Skeletal muscle tissue (tissue), 4 donors: ENCODE data around the gene SCYGR1. TPM values are rescaled to one million over a fixed set of nuclear protein-coding genes. Genes with fewer than 3 reads are reported as not detected.
A peak's percentile ranks its signal among the peaks of the same experiment; 100 is the strongest.
"Not testable (repeated sequence)": the region's sequence is repeated elsewhere in the genome, so short reads cannot be mapped to it uniquely, and the experiment has no call there.

Source experiments
- H3K27ac ChIP-seq: one replicate; pipeline ENCODE4 v1.7.0; 2013; ENCODE audit warnings: mild to moderate bottlenecking, low read depth, low read length, inconsistent platforms
- H3K27me3 ChIP-seq, 3 donors: one replicate each; pipeline ENCODE4 v1.7.0; 2013; ENCODE audit warnings: low read length in 3 of 3; ENCODE audit not compliant: control insufficient read depth in 3 of 3, insufficient read depth in 3 of 3
- H3K36me3 ChIP-seq, 3 donors: one replicate each; pipeline ENCODE4 v1.7.0; 2013; ENCODE audit warnings: low read length in 3 of 3; ENCODE audit not compliant: control insufficient read depth in 3 of 3, insufficient read depth in 3 of 3
- H3K4me1 ChIP-seq, 3 donors: one replicate each; pipeline ENCODE4 v1.7.0; 2013; ENCODE audit warnings: low read length in 3 of 3, mild to moderate bottlenecking in 3 of 3; ENCODE audit not compliant: control insufficient read depth in 3 of 3, insufficient read depth in 3 of 3
- H3K4me3 ChIP-seq, 3 donors: one replicate each; pipeline ENCODE4 v1.7.0; 2013; ENCODE audit warnings: low read length in 3 of 3
- H3K9ac ChIP-seq, 3 donors: one replicate each; pipeline ENCODE4 v1.7.0; 2013; ENCODE audit warnings: low read length in 3 of 3, mild to moderate bottlenecking in 3 of 3, moderate library complexity in 2 of 3, low read depth in 1 of 3
- H3K9me3 ChIP-seq, 3 donors: one replicate each; pipeline ENCODE4 v1.7.0; 2013; ENCODE audit warnings: low read length in 3 of 3; ENCODE audit not compliant: control insufficient read depth in 3 of 3
- total RNA-seq: library from RNA; depleted of rRNA; stranded (reverse); fragments of >200 nt; gene quantifications from one replicate; pipeline ENCODE4 v1.2.3, GENCODE V29; 2014
- donor health status: Osteomylitis.

The SCYGR1 gene
- total RNA-seq, 1 donor from 2014 or later = not detected

GRCh38 chr2:227376656-227377396 is 10.9 kb downstream of the SCYGR1 start:
- H3K9me3 ChIP-seq = no peaks in the 10 kb centered on the region
- H3K27ac ChIP-seq = no peak overlapping the region
- H3K36me3 ChIP-seq = no peaks in the 10 kb centered on the region
- no peaks in the 10 kb centered on the region for H3K4me1 ChIP-seq
- no peak overlapping the region for H3K9ac ChIP-seq
- H3K27me3 ChIP-seq = peaks cover 0 to 2% (median 0%) of the 10 kb centered on the region in 3 donors
- no peak overlapping the region for H3K4me3 ChIP-seq

DNA sequence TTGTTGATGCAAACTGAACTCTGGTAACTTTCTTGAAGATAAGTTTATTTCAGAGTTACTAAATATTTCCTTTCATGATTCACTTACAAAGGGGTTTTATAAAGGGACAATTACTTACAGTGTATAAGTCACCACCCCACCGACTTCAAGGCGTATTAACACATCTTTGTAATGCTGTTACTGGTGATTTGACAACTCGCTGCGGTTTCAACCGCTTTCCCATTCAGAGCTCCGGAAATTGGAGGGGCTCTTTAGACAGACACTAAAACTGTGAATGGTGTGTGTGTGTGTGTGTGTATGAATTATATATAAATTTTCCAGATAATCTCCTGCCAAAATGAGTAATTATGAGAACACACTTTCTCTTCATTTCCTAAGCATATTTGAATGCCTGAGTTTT is 13.6 kb downstream of the SCYGR1 start:
- no peak overlapping the region for H3K9ac ChIP-seq
- no peak overlapping the region for H3K4me3 ChIP-seq

DNA sequence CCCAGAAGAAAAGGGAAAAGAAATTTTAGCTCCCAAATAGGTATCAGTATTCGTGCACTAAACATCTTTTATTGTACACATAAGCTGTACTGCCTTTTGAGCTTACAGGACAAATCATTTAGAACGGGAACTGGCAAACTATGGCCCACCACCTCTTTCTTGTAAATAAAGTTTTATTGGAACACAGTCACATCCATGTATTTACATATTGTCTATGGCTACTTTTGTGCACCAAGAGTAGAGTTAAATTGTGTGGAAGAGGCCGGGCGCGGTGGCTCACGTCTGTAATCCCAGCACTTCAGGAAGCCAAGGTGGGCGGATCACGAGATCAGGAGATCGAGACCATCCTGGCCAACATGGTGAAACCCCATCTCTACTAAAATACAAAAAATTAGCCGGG is 14.4 kb downstream of the SCYGR1 start:
- Histone ChIP-seq H3K27me3 (peaks cover 0 to 2% (median 0%) of the 10 kb centered on the region in 3 donors), H3K4me3 (no peak overlapping the region), H3K27ac (no peak overlapping the region), H3K4me1 (no peaks in the 10 kb centered on the region), H3K9ac (no peak overlapping the region), H3K36me3 (no peaks in the 10 kb centered on the region), H3K9me3 (no peaks in the 10 kb centered on the region)

More for the DNA sequence above, 13.6 kb downstream of the SCYGR1 start:
- H3K27ac ChIP-seq = no peak overlapping the region
- H3K4me1 ChIP-seq = no peaks in the 10 kb centered on the region
- H3K27me3 ChIP-seq = peaks cover 0 to 2% (median 0%) of the 10 kb centered on the region in 3 donors
- no peaks in the 10 kb centered on the region for H3K9me3 ChIP-seq
- H3K36me3 ChIP-seq = no peaks in the 10 kb centered on the region

DNA sequence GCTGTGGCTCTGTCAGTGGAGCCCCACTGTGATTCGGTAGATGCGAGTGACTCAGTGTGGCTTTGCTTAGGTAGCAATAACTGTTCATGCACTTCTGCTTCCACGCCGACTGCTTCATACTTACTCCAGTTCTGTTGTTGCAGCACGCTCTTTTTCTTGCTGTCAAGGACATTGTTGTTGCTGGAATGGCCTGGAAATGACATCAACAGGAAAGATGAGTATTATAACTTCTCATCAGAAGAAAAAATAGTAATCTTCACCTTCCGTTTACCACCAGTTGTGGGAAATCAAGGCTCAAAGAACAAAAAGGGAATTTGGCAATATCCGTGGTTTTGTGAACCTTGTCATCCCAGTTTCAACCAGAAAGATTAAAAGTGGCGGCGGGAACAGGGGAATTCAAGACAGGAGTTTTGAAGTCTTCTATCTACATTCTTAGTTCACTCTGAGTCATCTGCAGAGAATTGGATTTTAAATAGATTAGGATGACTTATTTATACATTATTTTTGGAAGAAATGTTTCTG is 16.9 kb downstream of the SCYGR1 start:
- Histone ChIP-seq H3K27me3 (no peaks in the 10 kb centered on the region), H3K4me1 (peaks cover 0 to 4% (median 3%) of the 10 kb centered on the region in 3 donors), H3K27ac (peak overlapping the region; percentile 43), H3K36me3 (no peaks in the 10 kb centered on the region), H3K4me3 (no peak overlapping the region), H3K9ac (no peak overlapping the region), H3K9me3 (no peaks in the 10 kb centered on the region)

DNA sequence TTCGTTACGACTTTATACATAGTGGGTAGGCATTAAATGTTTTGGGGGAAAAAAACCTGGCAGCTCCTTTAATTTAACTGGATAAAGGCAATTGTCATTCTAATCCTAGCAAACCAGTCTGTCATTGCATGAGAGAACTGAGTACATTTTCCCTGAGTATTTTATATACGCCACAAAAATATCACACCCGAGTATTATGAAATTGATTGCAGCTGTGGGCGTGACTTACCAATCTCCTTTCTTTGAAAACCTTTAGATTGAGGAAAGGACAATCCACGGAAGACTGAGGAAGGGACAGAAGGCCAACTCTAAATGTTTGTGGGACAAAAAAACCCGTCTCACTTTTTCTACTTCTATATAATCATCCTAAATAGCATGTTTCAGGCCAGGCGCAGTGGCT is 17.7 kb downstream of the SCYGR1 start:
- Histone ChIP-seq H3K9ac (no peak overlapping the region), H3K4me3 (no peak overlapping the region)

DNA sequence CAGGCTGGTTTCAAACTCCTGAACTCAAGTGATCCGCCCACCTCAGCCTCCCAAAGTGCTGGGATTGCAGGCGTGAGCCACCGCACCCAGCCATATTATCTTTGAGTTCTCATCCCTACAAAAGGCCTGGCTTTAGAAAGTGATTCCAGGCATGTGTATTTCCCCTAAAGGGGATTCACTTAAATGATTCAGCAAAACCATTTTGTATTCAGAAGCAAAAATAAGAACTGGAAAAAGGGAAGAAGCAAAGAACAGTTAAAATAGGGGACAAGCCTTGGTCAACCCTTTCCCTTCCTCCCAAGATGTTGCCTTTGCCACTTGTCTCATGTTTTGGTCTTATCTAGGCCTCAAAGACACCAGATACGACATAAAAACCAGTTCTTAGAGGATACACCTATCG is 19.2 kb downstream of the SCYGR1 start:
- Histone ChIP-seq H3K4me3 (no peak overlapping the region), H3K36me3 (no peaks in the 10 kb centered on the region), H3K9ac (no peak overlapping the region), H3K27me3 (no peaks in the 10 kb centered on the region), H3K27ac (no peak overlapping the region), H3K4me1 (peaks cover 0 to 4% (median 3%) of the 10 kb centered on the region in 3 donors), H3K9me3 (no peaks in the 10 kb centered on the region)

More for the DNA sequence above, 17.7 kb downstream of the SCYGR1 start:
- Histone ChIP-seq H3K9me3 (no peaks in the 10 kb centered on the region), H3K36me3 (no peaks in the 10 kb centered on the region), H3K27ac (peak overlapping the region; percentile 43), H3K4me1 (peaks cover 0 to 4% (median 3%) of the 10 kb centered on the region in 3 donors), H3K27me3 (no peaks in the 10 kb centered on the region)

DNA sequence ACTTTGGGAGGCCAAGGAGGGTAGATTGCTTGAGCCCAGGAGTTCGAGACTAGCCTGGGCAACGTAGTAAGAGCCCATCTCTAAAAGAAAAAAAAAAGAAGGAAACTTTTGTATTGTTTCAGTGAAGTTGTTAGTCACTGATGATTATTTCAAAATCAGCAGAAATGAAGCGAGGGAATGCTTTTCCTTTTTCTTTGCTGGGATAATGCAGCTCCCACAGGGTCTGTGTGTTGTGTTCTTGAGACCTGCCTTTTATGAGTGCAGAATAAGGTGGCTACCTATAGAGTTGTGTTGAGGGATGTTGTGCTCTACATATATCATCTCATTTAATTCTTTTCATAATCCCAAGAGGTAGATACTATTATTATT is 20.3 kb downstream of the SCYGR1 start:
- H3K27me3 ChIP-seq = no peaks in the 10 kb centered on the region
- no peak overlapping the region for H3K9ac ChIP-seq
- H3K36me3 ChIP-seq = no peaks in the 10 kb centered on the region
- no peak overlapping the region for H3K27ac ChIP-seq
- H3K4me1 ChIP-seq = peaks cover 0 to 4% (median 3%) of the 10 kb centered on the region in 3 donors
- H3K9me3 ChIP-seq = no peaks in the 10 kb centered on the region
- no peak overlapping the region for H3K4me3 ChIP-seq

DNA sequence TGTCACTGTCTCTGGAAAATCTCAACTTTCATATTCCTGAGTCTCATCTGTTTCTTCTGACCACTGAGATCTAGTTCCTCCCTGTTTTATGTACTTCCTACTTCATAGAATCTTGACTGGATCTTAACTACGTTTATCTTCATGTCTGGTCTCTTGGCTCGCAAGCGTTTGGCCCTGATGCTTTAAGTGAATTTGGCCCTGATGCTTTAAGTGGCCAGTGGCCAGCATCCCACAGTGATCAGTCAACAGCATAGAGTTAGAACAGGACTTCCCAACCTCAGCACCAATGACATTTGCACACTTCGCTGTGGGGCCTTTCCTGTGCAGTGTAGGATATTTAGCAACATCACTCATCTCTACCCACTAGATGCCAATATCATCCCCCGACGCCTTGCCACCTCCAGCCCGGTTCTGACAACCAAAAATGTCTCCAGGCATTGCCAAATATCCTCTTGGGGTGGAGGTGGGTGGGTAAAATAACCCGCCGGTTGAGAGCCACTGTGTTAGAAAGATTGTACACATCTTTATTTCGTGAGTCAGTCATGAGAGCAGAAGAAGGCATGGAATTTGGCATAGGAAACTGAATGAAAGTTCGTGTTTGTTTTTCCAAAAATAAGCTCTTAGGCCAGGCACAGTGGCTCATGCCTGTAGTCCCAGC is 20.9 kb downstream of the SCYGR1 start:
- Histone ChIP-seq H3K9ac (no peak overlapping the region), H3K27me3 (no peaks in the 10 kb centered on the region)

DNA sequence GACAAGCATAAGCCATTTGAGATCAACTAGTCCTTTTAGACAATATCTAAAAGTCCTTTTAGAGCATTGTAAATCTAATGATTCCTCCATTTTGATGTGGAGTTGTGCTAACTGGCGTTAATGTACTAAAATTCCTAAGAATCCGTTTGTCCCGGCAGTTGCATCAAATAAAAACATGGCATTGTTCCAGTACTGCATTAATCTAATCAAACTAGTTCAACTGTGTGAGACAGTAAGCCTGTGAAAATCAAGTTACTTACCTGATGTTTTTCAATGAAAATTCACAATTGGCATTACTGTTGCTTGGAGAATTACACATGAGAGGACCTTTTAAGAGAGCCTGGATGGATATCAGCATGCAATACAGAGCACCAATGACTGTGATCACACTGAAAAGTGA is 21.9 kb downstream of the SCYGR1 start:
- H3K27me3 ChIP-seq = no peaks in the 10 kb centered on the region
- no peak overlapping the region for H3K9ac ChIP-seq
- H3K4me1 ChIP-seq = peaks cover 0 to 4% (median 3%) of the 10 kb centered on the region in 3 donors
- H3K27ac ChIP-seq = no peak overlapping the region
- H3K36me3 ChIP-seq = peaks cover 0 to 1% (median 0%) of the 10 kb centered on the region in 3 donors
- H3K4me3 ChIP-seq = no peak overlapping the region
- no peaks in the 10 kb centered on the region for H3K9me3 ChIP-seq

More for the DNA sequence above, 20.9 kb downstream of the SCYGR1 start:
- Histone ChIP-seq H3K4me3 (no peak overlapping the region), H3K36me3 (no peaks in the 10 kb centered on the region), H3K27ac (no peak overlapping the region), H3K9me3 (no peaks in the 10 kb centered on the region), H3K4me1 (peaks cover 0 to 4% (median 3%) of the 10 kb centered on the region in 3 donors)

GRCh38 chr2:227364585-227365263 is 23.0 kb downstream of the SCYGR1 start:
- not testable (repeated sequence) for H3K4me3 ChIP-seq, H3K36me3 ChIP-seq, H3K4me1 ChIP-seq, H3K27me3 ChIP-seq, H3K27ac ChIP-seq, H3K9me3 ChIP-seq, H3K9ac ChIP-seq
